Psoas muscle (tissue), 8 donors: ENCODE data around the gene SLC2A13. TPM values are rescaled to one million over a fixed set of nuclear protein-coding genes. Genes with fewer than 3 reads are reported as not detected.

ENCODE experiments used
- ATAC-seq, 4 donors: fragments of 200-7000 bp; cut with Tn5 transposase; one replicate each; pipeline ENCODE4 v1.9.1; 2020; ENCODE audit warnings: moderate library complexity in 3 of 4, mild to moderate bottlenecking in 2 of 4
- DNase-seq, 2 donors: peaks; one replicate each; pipeline ENCODE4 v3.0.0-alpha.2; 2020
- H3K27ac ChIP-seq: fragments of 200-600 bp; one replicate; pipeline ENCODE4 v1.8.0; 2022
- H3K27me3 ChIP-seq, 3 donors: fragments of 200-600 bp in 1 of 3; one replicate each; pipeline versions ENCODE4 v1.6.1 to v1.8.0; 2013 to 2022; ENCODE audit warnings: low read length in 2 of 3, mild to moderate bottlenecking in 2 of 3, moderate library complexity in 1 of 3; ENCODE audit not compliant: insufficient read depth in 3 of 3
- H3K36me3 ChIP-seq, 2 donors: fragments of 200-600 bp in 1 of 2; one replicate each; pipeline versions ENCODE4 v1.6.1 to v1.8.0; 2013 to 2022; ENCODE audit warnings: low read depth in 1 of 2, mild to moderate bottlenecking in 1 of 2, moderate library complexity in 1 of 2; ENCODE audit not compliant: insufficient read depth in 1 of 2
- H3K4me1 ChIP-seq: fragments of 200-600 bp; one replicate; pipeline ENCODE4 v1.8.0; 2022
- H3K4me3 ChIP-seq: fragments of 200-600 bp; one replicate; pipeline ENCODE4 v1.8.0; 2022; ENCODE audit warnings: mild to moderate bottlenecking
- H3K9me3 ChIP-seq: fragments of 200-600 bp; one replicate; pipeline ENCODE4 v1.8.0; 2022
- CTCF ChIP-seq: fragments of 200-600 bp; IDR thresholded peaks from one replicate; pipeline ENCODE4 v1.8.0; 2022; ENCODE audit warnings: antibody characterized with exemption
- WGBS, 3 donors: extraction: QIAGEN DNeasy Blood & Tissue Kit; methylation state at CpG; one replicate each; pipeline versions ENCODE4 v1.1.6 to v1.1.7; 2013; 5-methylcytosine and 5-hydroxymethylcytosine counted together
- intact Hi-C, 2 donors: fragments of 100-400 bp; cut with DNase I; formaldehyde crosslinking; loops; one replicate each; pipeline versions ENCODE4 v1.11.0 to v1.14.2; 2022
- polyA plus RNA-seq, 3 donors: library from polyadenylated mRNA; stranded (reverse); fragments of 200-250 nt; gene quantifications; one replicate each; pipeline ENCODE4 v1.2.3, GENCODE V29; 2013
- total RNA-seq, 4 donors: library from RNA; stranded (reverse); fragmentation: NEBNext Ultra II Directional in 2 of 4; extraction: Animal tissue kit (Norgen Biotek cat#: 25700) in 2 of 4; gene quantifications; one replicate each; pipeline versions ENCODE4 v1.2.1 to v1.2.4, GENCODE V29; 2021 to 2023
- donor health status: healthy with polysubstance abuse.
- donor health status: DM: no; HTN: no; CAD: no; lungs with moderate emphysema.
- donor health status: Bipolar disorder and iron deficiency.
- donor health status: healthy.
- donor health status: DM: yes; HTN: yes; CAD: no.
- donor health status: DM: no; HTN: no; CAD: no.
- donor health status: DM: no; HTN: no; CAD: no.
- donor health status: DM: yes; HTN: yes; CAD: no.

The SLC2A13 gene
- total and polyA plus RNA-seq, 7 donors = 0.39 to 1.7 (median 0.95) TPM

GRCh38 chr12:39835517-39836489, 270.1 kb downstream of the SLC2A13 start:
- WGBS, 3 donors = 80% methylated on average over 4 of the region's 4 CpGs
- Histone ChIP-seq H3K9me3 (no peaks in the 10 kb centered on the region), H3K36me3 (no peaks in the 10 kb centered on the region), H3K27me3 (no peaks in the 10 kb centered on the region), H3K4me3 (no peak overlapping the region), H3K27ac (no peak overlapping the region), H3K4me1 (no peaks in the 10 kb centered on the region)
- ATAC-seq = no peak
- TF ChIP-seq CTCF = no peak
- DNase-seq = no peak
- intact Hi-C loops = no loop called here

GRCh38 chr12:39831587-39832315, 274.1 kb downstream of the SLC2A13 start:
- Histone ChIP-seq H3K36me3 (no peaks in the 10 kb centered on the region), H3K27me3 (no peaks in the 10 kb centered on the region), H3K4me1 (no peaks in the 10 kb centered on the region), H3K4me3 (no peak overlapping the region), H3K27ac (no peak overlapping the region), H3K9me3 (no peaks in the 10 kb centered on the region)
- 41 to 46% (median 45%) methylated on average over 1 of the region's 1 CpG for WGBS, 3 donors
- TF ChIP-seq CTCF = no peak
- ATAC-seq (no peak), DNase-seq (no peak)
- intact Hi-C loops = no loop called here

- TF ChIP-seq CTCF = no peak
- Histone ChIP-seq H3K4me1 (no peaks in the 10 kb centered on the region), H3K27me3 (no peaks in the 10 kb centered on the region), H3K9me3 (no peaks in the 10 kb centered on the region), H3K27ac (no peak overlapping the region), H3K4me3 (no peak overlapping the region), H3K36me3 (no peaks in the 10 kb centered on the region)
- ATAC-seq = no peak
- intact Hi-C loops = no loop called here
- no peak for DNase-seq
- 69 to 79% (median 78%) methylated on average over 5 of the region's 5 CpGs for WGBS, 3 donors
Observed at GRCh38 chr12:39830852-39831520, 274.9 kb downstream of the SLC2A13 start.

GRCh38 chr12:39830171-39830570, 275.7 kb downstream of the SLC2A13 start:
- Histone ChIP-seq H3K4me1 (no peaks in the 10 kb centered on the region), H3K36me3 (no peaks in the 10 kb centered on the region), H3K4me3 (no peak overlapping the region), H3K27ac (no peak overlapping the region), H3K9me3 (no peaks in the 10 kb centered on the region), H3K27me3 (no peaks in the 10 kb centered on the region)
- intact Hi-C loops = no loop called here
- no peak for TF ChIP-seq CTCF
- 85 to 91% (median 90%) methylated on average over 4 of the region's 4 CpGs for WGBS, 3 donors
- DNase-seq = no peak
- ATAC-seq = no peak
